HG02973 (cell line): Measurements from ENCODE around the gene RNASE4.
"Not testable (repeated sequence)": the region's sequence is repeated elsewhere in the genome, so short reads cannot be mapped to it uniquely, and the experiment has no call there.

Source experiments
- ATAC-seq: cut with Tn5 transposase; IDR thresholded peaks from one replicate; pipeline ENCODE4 v1.9.1; 2021; ENCODE audit warnings: moderate library complexity; ENCODE audit not compliant: unreplicated experiment

RNASE4 gene

DNA sequence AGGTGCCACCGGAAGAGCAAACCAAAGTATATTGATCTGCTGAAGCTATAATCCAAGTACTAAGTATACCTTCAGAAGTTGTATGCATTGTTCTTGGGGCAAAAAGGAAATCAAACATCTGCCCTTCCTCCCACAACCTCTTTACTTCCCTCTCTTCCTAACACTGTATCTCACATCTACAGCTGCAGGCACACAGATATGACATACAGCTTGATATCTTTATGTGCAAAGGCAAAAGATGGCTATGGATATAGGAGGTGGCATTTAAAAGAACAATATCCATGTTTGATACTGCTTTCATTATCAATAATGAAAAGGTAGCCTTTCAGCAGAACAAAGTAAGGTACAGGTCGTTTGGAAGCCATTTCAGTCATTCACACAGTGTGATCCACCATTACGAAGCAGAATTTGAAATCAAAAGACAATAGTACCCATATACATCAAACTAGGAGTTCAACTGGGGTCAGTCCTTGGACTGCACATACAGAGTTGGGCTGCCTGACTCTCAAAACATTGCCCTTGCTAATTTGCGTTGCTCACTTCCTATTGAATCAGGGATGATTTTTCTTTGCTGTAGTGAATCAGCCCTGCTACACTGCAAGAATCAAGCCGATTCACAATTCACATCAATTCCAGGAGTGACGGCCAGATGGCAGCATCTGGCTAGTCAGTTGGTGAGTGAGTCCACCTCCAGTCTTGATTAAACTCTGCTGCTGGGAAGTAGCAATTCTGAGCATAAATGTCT is 13.1 kb downstream of the RNASE4 start:
- ATAC-seq, result no peak

DNA sequence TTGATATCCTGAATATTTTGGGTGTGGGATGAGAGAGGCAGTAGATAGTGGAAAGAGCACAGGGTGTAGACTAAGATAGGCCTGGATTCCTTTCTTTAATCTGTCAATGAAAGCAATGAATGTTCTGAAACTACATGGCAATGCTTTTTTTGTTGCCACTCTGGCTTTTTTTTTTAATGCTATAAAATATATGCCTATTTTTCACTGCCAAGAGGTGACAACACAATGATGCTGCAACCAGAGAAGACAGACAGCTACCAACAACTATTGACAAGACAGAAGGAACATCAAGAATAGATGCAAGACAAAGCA is 13.6 kb downstream of the RNASE4 start:
- no peak for ATAC-seq

- ATAC-seq, result no peak
These were observed 14.6 kb downstream of the RNASE4 start for GRCh38 chr14:20698934-20699333.

DNA sequence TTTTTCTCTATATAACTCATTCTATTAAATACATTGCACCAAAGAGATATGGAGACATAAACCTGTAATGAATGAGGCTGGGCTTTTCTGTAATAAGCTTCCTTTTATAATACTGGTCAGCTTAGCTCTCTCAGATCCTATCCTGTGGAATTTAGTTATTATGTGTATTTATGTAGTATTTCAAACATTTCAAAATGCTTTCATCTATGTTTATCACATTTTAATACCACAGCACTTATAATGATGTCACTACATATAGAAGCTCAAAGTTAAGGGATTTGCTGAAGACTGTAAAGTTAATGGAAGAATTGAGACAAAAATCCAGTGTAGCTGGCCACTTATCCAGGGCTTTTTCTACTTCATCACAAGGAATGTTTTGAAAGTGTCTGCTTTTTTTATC is 15.6 kb downstream of the RNASE4 start:
- ATAC-seq, result no peak

DNA sequence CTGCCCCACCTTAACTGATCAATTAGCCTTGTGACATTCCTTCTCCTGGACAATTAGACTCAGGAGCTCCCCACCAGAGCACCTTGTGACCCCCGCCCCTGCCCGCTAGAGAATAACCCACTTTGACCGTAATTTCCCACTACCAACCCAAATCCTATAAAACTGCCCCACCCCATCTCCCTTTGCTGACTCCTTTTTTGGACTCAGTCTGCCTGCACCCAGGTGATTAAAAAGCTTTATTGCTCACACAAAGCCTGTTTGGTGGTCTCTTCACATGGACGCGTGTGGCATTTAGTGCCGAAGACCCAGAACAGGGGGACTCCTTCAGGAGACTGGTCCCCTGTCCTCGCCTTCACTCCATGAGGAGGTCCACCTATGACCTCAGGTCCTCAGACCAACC is 16.6 kb downstream of the RNASE4 start:
- not testable (repeated sequence) for ATAC-seq

DNA sequence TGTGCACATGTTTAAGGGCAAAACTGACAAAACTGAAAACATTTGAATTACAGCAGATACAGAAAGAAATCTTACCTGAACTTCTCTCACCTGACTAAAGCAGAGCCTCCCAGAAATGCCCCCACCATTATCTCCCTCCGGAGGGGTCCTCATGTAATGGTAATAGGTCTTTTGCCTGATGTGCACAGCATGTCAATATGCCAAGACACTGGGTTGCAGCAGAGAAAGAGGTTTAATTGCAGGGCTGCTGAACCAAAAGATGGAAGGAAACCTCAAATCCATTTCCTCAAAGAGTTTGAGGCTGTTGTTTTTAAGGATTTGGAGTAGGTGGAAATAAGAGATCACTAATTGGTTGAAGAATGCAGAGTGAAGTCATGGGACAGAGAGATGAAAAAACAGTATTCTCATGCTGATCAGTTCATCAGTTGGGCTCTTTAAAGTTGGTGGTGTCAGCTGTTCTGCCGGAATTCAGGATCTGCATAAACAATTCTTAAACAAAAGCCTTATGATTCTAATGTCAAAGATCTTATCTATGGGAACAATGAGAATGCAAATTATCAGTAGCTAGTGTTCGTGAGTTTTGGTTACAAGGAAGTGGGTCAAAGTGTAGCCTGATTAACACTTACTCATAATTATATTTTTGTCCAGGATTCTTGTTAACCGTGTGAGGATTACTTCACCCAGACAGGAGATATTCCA is 22.4 kb downstream of the RNASE4 start:
- ATAC-seq, result no peak

DNA sequence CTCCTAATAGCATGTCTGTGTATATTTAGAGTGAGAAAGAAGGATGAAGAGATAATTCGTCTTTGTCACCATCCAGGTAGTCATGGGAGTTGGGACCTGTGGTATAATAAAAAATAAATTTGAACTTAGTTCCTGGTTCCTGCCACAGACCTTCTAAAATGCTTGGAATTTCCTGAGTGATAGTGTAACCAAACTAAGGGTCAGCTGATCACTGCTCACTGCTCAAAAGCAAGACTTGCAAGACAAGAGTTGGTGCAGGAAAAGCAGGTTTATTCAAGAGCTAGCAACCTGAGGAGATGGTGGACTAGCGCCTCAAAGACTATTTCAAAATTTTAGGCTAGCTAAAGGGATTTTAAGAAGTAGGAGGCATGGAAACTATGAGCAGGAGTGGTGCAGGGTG is 23.3 kb downstream of the RNASE4 start:
- ATAC-seq, result no peak

DNA sequence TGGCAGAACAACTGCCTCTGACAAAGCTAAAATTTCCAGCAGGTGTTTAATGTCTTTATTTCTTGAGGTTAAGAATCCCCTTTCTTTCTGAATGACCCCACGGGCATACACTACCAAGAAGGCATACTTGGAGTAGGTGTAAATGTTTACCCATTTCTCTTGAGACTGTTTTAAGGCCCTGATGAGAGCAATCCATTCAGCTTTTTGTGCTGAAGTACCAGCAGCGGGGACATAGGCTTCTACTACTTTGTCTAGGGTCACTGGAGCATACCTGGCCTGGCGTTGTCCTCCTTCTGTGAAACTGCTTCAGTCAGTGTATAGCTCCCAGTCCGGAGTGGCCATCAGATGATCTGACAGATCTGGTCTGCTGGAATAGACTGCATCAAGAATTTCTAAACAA is 26.9 kb downstream of the RNASE4 start:
- no peak for ATAC-seq

- ATAC-seq, result no peak
These were observed 27.3 kb downstream of the RNASE4 start for GRCh38 chr14:20711685-20712084.

DNA sequence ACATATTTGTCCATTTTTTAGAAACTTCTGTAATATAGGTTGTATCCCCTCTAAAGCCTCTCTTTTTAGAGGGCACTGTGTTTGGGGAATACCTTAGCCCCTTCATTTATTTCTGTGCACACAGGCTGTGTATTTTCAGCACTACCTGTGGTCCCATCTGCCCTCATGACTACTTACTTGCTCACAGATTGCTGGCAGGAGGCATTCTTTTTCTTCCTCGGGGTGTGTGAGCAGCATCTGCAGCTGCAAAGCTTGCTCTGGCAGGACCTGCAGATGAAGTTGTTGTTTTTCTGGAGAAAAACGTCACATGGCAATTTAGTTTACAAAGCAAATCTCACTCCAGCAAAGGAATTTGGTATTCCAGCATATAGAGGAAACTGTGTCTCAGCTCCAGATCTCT is 28.5 kb downstream of the RNASE4 start:
- no peak for ATAC-seq

DNA sequence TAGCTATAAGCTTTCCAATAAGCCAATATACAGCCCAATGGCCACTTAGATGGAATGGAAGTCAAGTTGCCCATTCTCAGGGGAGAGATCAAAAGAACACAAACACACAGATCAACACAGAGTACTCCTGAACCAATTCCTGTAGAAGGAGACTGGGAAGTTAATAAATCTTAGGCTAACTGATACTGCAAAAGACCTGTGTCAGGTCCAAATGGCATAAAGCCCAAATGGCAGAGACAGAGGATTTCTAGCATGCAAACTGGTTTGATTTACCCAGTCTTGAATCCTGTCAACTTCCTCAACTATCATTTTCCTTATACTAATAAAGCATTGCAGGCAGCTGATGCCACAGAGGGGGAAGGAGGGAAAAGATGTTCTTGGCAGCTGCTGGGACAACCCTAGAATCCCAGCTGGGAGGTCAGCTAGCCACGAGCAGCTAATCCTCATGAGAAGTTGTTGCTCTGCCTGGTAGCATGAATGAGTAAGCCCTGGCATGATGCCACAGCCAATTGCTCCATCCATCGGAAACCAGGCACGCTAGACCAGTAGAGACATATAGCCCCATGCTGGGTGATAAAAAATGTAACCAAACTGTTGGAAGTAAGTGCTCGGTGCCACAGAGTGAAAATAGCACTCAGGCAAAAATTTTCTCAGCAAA is 30.4 kb downstream of the RNASE4 start:
- ATAC-seq, result no peak

- ATAC-seq, result no peak
These were observed 35.4 kb downstream of the RNASE4 start for GRCh38 chr14:20719777-20720176.

- ATAC-seq, result no peak
These were observed 36.4 kb downstream of the RNASE4 start for GRCh38 chr14:20720741-20721140.

- ATAC-seq, result no peak
These were observed 37.7 kb downstream of the RNASE4 start for GRCh38 chr14:20722016-20722415.

- ATAC-seq, result no peak
These were observed 39.1 kb downstream of the RNASE4 start for GRCh38 chr14:20723488-20723887.

DNA sequence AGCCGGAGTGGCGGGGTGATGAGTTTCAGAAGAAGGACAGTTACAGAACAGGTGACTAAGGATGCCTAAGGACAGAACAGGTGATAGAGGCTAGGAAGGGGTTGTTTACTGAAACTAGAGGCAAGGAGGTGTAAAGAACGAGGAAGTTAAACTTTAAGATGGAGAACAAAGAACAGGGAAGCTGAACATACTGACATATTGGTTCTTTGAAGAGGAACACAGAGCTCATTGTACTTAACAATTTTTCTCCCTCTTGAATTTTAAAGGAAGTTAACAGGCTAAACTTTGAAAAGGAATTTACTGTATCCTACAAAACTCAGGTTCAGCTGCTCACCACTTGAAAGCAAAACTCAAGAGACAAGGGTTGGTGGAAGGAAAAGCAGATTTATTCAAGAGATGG is 41.8 kb downstream of the RNASE4 start:
- not testable (repeated sequence) for ATAC-seq

DNA sequence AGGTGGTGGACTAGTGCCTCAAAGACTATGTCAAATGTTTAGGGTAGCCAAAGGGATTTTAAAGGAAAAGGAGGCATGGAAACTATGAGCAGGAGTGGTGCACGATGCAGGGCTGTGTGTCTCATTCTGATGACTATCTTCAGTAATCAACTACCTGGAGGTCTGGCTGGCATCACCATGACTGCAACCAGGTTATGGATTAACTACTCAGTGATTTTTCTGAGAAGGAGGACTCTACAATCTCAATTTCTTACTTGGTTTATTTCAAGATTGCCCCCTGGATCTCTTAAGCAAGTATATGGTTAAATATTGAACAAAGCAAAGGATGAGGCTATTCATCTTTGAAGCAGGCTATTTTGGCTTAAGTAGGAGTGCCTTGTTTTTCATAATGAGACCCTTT is 42.2 kb downstream of the RNASE4 start:
- ATAC-seq, result no peak

GRCh38 chr14:20730891-20731290 is 46.5 kb downstream of the RNASE4 start:
- no peak for ATAC-seq

DNA sequence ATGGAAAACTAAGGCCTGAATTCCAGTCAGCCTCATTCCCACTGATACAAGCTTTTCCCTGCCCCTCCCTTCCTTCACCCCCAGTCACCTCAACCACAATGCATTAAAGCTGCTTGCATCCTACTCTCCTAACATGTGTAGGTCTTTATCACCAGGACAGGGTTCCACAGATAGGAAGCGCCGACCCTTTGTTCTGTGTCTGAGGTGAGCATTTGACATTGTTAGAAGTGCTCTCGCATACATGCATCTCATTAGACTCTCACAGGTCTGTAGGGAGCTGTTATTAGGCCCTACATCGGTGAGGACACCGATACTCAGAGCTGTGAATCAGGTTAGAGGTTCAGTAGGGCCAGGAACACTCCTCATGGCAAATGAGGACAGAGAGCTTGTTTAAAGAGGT is 48.1 kb downstream of the RNASE4 start:
- ATAC-seq, result no peak

- no peak for ATAC-seq
These were observed 48.7 kb downstream of the RNASE4 start for GRCh38 chr14:20732979-20733635.

DNA sequence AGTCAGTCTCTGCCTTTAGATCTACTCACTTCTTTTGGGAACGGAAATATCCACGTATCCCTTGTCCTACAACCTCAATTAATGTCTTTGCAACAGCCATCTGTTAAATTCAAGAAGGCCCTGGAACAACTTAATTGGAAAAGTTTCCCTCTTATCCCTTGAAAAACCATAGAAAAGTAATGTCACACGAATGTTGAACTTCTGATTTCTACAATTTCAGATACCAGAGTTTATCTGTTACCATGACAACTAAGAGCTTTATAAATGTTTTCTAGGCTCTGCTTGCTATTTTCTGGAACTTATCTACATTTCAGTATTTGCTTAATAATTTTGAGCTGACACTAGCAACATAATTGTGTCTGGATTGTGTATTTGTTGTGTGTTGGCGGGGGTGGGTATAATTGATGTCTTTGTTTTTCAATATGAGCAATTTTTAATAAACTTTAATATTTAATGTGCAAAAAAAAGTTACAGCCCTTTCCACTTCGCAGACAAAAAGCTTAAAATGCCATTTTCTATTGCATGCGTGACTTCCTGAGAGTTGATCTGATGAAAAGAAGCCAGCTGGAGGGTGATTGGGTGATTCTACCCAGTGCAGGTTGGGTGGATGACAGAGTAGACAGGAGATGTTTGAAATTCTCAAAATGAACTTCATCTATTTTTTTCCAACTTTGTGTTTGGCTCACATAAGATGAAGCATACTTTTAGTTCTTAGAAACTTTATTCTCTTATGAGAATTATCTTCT is 49.5 kb downstream of the RNASE4 start:
- no peak for ATAC-seq
